Dedifferentiated amniotic fluid mesenchymal stem cell (primary cell): ENCODE data around the gene PRRT3.
"Not testable (repeated sequence)": the region's sequence is repeated elsewhere in the genome, so short reads cannot be mapped to it uniquely, and the experiment has no call there.

Experiments used
- DNase-seq: peaks from one replicate; pipeline ENCODE4 v3.0.0-alpha.2; 2016; ENCODE audit errors: extremely low spot score

PRRT3 gene

GRCh38 chr3:9947025-9947995, 4.9 kb downstream of the PRRT3 start:
- no peak for DNase-seq

- peak; percentile 66 for DNase-seq
Measured at GRCh38 chr3:9946112-9947024, 5.8 kb downstream of the PRRT3 start.

GRCh38 chr3:9945358-9945757, 6.8 kb downstream of the PRRT3 start:
- DNase-seq, result no peak

GRCh38 chr3:9944271-9944670, 7.9 kb downstream of the PRRT3 start:
- no peak for DNase-seq

GRCh38 chr3:9942934-9943690, 9.1 kb downstream of the PRRT3 start:
- no peak for DNase-seq

- DNase-seq, result no peak
Measured at GRCh38 chr3:9942164-9942563, 10.0 kb downstream of the PRRT3 start.

- no peak for DNase-seq
Measured at GRCh38 chr3:9940746-9941145, 11.5 kb downstream of the PRRT3 start.

- DNase-seq, result not testable (repeated sequence)
Measured at GRCh38 chr3:9939906-9940305, 12.3 kb downstream of the PRRT3 start.

GRCh38 chr3:9938966-9939365, 13.2 kb downstream of the PRRT3 start:
- DNase-seq, result no peak

GRCh38 chr3:9937486-9938238, 14.5 kb downstream of the PRRT3 start:
- DNase-seq, result no peak

GRCh38 chr3:9935966-9936510, 16.2 kb downstream of the PRRT3 start:
- DNase-seq, result no peak

- DNase-seq, result no peak
Measured at GRCh38 chr3:9934993-9935392, 17.2 kb downstream of the PRRT3 start.

- DNase-seq, result no peak
Measured at GRCh38 chr3:9934235-9934621, 18.0 kb downstream of the PRRT3 start.

- peak; percentile 78 for DNase-seq
Measured at GRCh38 chr3:9933561-9934234, 18.5 kb downstream of the PRRT3 start, which contains the start of gene CRELD1. TSS of gene CRELD1 (plus strand) at chr3:9933834. CDS start at chr3:9934439, 605 bp downstream.

- peak; percentile 65 for DNase-seq
Measured at GRCh38 chr3:9932843-9933560, 19.2 kb downstream of the PRRT3 start.

GRCh38 chr3:9932535-9932842, 19.7 kb downstream of the PRRT3 start:
- DNase-seq, result no peak

- no peak for DNase-seq
Measured at GRCh38 chr3:9930804-9931418, 21.3 kb downstream of the PRRT3 start.

- DNase-seq, result no peak
Measured at GRCh38 chr3:9928158-9928557, 24.1 kb downstream of the PRRT3 start.
